NK-92 (cell line): ENCODE data around the gene PPBP.
"Not testable (repeated sequence)": the region's sequence is repeated elsewhere in the genome, so short reads cannot be mapped to it uniquely, and the experiment has no call there.

Source experiments
- DNase-seq: peaks from one replicate; lab custom pipeline; 2025; ENCODE audit not compliant: unreplicated experiment; lab: John Stamatoyannopoulos, UW

PPBP gene

GRCh38 chr4:73998040-73999011, 10.3 kb upstream of the PPBP start, which contains the start of gene CXCL5:
TSS of gene CXCL5 (minus strand) at chr4:73998677. CDS start at chr4:73998581, 96 bp downstream.
- no peak for DNase-seq

DNA sequence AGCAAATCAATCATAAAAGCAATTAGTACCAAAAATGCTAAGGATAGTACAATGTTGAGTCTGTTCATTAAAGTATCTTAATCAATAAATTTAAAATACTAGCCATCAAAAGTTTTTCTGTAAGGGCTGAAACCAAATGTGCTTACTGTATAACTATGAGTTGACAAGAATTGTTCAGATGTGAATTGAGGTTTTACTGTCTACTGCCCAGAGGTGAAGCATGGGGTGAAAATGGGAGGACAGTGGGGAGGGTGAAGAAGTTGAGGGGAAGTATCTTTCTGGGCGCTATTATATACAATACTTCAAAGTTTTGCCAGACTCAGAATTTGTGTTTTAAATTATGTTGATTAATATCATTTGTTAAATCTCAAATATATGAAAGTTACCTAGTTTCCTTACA, 4.1 kb upstream of the PPBP start:
- DNase-seq = no peak

DNA sequence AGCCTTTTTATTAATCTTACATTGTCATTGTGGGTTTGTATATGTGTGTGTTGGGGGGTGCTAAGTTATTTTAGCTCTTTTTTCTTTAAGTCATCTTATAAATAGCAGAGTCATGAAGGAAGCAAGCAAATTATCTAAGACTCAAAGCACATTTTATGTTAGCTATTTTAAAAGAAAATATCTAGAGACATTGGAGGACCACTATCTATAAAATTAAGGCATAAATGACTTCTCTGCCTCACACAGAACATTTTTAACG, 3.7 kb upstream of the PPBP start:
- DNase-seq = no peak

GRCh38 chr4:73990988-73991741, 3.2 kb upstream of the PPBP start:
- no peak for DNase-seq

DNA sequence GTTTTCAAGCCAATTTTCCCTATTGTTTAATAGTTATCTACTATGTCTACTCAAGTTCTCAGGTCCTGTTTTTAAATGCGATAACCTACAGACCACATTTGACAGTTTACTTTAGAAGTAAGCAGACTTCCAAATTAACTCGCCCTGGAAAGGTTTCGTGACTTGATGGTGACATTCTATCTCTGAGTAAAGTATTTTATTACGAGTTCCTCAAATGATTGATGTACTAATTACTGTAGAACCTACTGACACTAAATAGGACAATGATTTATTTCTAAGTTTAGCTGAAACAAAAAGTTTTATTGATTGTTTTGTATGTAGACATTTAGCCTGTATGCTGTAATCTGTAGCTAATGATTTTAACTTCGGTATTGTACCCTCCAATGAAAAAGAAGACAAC, 1.9 kb upstream of the PPBP start:
- DNase-seq = no peak

- DNase-seq = no peak
Observed at GRCh38 chr4:73989031-73989430, 1.0 kb upstream of the PPBP start.

DNA sequence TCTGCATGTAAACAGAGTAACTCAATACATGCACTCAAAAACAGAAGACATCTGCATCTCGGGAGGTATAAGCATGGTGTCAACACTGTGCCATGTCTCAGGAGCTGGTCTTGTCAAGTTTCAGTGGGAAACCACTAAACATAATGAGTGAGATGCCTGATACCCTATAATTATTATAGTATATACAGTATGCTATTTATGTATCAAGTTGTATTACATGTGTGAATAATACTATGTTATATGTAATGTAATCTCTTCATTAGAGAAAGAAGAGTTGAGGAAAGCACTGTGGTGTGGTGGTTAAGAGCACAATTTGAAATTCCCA, 2.5 kb downstream of the PPBP start:
- DNase-seq = no peak

DNA sequence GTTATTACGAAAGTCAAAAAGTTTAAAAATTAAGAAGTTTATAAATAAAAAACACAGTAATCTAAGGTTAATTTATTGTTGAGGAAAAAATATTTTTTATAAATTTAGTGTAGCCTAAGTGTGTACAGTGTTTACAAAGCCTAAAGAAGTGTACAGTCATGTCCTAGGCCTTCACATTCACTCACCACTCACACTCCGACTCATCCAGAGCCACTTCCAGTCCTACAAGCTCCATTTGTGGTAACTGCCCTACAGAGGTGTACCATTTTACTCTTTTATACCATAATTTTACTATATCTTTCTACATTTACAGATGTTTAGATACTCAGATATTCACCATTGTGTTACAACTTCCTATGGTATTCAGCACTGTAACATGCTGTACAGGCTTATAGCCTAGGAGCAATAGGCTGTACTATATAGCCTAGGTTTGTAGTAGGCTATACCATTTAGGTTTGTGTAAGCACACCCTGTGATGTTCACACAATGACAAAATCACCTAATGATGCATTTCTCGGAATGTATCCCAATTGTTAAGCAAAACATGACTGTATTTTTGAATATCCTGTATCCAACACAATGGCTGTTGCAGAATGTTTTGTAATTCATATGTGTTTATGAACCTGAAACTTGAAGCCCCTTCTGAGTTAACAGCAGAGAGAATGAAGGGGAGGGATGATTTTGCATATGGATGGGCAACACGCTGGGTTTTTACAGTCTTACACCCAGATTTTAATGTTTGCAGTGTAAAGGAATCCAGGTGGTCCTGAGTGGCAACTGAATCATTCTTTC, 3.1 kb downstream of the PPBP start:
- DNase-seq = no peak

GRCh38 chr4:73981175-73981574, 6.8 kb downstream of the PPBP start:
- DNase-seq = not testable (repeated sequence)

DNA sequence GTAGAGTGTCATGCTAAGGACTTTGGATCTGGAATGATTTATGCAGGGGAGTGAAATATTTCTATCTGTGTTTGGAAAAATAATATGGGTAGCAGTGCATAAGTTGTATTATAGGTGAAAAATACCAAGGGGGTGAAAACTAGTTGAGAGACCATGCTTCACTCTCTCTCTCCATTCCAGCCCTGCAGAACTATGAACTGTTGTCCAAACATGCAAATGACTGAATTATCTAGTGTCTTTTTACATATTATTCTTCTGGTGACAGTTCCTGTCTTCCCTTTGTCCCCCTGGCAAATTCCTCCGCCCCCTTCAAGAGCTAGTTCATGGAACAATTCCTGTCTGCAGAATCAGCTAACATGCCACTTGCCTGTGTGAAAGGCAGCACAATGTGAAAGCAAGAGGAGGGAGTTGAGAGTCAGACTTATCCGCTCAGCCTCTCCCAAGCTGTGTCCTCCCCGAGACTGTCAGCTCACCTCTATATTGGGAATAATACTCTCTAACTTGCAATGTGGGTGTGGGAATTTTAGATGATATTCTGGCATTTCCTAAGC, 8.5 kb downstream of the PPBP start:
- DNase-seq = no peak

GRCh38 chr4:73978886-73979285, 9.1 kb downstream of the PPBP start:
- DNase-seq = no peak

DNA sequence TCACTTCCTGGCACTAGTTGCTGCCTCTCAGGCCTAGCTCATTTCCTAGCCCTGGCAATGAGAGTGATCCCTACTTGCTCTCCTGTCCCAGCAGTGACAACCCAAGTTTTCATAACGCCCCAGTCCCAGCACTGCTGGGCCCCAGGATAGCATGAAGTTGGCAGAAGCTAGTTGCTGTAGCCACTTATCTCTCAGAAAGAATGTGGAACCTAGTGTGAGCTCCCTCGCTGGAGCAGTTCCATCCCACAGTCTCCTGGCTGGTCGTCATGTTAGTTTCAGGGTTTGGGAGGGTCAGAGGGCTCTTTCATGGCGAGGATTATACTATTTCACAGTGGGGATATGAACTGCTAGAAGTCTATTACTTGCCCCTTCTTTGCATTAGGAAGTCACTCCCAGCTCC, 11.3 kb downstream of the PPBP start:
- DNase-seq = no peak

- DNase-seq = no peak
Observed at GRCh38 chr4:73976217-73976616, 11.8 kb downstream of the PPBP start.

DNA sequence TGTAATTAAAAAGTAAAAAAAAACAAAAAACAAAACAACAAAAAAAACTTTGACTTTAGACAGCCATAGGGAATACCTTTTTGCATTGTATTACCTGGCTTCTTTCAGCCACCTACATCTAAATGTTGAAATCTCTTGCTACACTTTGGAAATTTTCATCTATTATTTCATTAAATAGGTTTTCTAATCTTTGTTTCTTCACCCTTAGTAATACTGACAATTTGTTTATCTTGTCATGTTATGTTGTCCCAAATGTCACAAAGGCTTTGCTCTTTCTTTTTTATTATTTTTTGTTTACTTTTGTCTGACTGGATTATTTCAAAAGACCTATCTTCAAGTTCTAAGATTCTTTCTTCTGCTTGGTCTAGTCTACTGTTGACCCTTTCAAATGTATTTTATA, 13.6 kb downstream of the PPBP start:
- no peak for DNase-seq

GRCh38 chr4:73970945-73971344, 17.0 kb downstream of the PPBP start:
- no peak for DNase-seq

- DNase-seq = no peak
Observed at GRCh38 chr4:73970011-73970410, 18.0 kb downstream of the PPBP start.

DNA sequence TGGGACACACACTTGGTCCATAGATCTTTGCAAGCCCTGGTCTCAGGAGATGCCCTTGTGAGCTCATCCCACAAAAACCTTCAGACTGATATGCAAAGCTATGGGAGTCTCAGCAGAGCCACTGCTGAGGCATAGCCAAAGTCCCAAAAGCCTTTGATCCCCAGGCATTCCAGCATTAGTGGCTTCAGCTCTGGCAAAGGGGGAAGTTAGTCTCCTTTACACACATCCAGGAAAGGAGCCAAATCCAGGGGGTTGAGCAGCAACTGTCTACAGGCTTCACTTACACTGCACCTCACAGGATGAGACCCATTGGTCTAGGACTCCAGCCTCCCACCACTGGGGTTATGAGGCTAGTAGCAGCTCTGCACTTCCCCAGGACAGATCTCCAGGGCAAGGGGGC, 20.1 kb downstream of the PPBP start:
- no peak for DNase-seq

DNA sequence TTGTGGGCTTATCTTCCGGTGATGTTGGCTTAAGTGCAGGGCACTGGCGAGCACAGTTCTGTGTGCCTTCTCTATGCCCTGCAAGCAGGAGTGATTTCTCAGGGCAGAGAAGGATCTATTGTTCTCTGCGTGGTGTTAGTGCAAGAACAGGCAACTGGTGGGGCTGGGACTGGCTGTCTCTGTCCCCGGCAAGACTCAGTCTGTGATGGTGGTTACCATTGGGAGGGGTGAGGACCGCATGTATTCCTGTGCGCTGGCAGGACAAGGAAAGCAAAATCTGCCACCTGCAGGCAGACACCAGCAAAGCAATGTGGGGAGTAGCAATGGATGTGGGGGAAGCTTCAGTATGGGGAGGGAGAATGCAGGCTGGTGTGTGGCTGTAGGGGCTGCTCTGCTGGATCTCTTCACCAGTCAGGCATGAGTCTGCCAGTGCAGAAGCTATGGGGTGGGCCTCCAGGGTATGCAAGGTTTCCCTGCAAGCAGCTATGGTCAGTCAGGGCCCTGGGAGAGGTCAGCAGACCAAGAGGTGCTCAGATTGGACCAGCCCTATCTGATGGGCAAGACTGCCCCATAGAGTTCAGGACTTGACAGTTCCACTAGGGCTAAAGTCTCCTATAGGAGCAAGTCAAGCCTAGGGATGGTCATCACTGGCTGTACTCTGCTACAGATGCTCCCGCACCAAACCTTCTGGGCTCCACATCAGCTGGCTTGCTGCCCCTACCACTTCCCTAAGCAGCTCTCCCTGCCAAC, 23.0 kb downstream of the PPBP start:
- DNase-seq = no peak

DNA sequence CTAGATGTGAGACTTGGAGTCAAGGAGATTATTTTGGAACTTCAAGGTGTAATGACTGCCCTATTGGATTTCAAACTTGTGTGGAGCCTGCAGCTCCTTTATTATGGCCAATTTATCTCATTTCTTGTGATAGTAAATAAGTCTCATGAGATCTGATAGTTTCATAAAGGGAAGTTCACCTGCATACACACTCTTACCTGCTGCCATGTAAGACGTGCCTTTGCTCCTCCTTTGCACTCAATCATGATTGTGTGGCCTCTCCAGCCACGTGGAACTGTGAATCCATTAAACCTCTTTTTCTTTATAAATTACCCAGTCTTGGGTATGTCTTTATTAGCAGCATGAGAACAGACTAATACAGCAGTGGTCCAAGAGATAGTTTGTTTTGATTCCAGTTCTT, 25.3 kb downstream of the PPBP start:
- no peak for DNase-seq

DNA sequence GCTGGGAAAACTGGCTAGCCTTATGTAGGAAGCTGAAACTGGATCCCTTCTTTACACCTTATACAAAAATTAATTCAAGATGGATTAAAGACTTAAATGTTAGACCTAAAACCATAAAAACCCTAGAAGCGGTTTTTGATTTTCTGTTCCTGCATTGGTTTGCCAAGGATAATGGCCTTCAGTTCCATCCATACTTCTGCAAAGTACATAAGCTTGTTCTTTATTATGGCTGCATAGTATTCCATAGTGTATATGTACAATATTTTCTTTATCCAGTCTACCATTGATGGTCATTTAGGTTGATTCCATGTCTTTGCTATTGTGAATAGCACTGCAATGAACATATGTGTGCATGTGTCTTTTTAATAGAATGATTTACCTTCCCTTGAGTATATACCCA, 28.9 kb downstream of the PPBP start:
- DNase-seq = not testable (repeated sequence)

DNA sequence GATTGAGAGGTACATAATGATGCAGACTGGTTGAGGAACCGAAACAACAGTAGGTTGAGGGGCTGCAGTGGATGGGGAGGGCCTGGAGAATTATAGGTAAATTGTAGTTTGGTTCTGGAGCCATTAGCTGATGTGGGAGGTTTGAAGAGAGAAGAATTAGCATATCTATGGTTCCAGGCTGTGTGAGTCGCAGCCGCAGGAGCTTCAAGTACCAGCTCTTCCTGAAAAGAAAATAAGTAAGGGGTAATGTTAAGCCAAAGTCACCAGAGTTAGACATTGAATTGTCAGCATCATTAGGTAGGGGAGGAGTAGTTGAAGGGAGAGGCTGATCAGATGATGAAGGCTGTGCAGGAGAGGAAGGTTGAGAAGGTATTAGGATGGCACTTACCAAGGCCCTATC, 35.6 kb downstream of the PPBP start:
- DNase-seq = no peak
